ENCODE results near the gene CHERP.
A peak's percentile ranks its signal among the peaks of the same experiment; 100 is the strongest.
"Not testable (repeated sequence)": the region's sequence is repeated elsewhere in the genome, so short reads cannot be mapped to it uniquely, and the experiment has no call there.

CHERP gene

GRCh38 chr19:16476401-16476800, 65.8 kb downstream of the CHERP start:
- TF ChIP-seq CTCF (IDR thresholded peaks at IDR 0.05; ENCODE audit: low read depth, low read length, missing control alignments), result no peak
- no peak overlapping the region for H3K4me3 ChIP-seq (ENCODE audit: low read depth, low read length)
- in situ Hi-C loops (cut with HindIII; ENCODE audit: low sequenced_read_pairs), result no loop called here
- DNase-seq (ENCODE audit: low read depth), result no peak

- in situ Hi-C loops (cut with HindIII; ENCODE audit: low sequenced_read_pairs), result no loop called here
- no peak for TF ChIP-seq CTCF (IDR thresholded peaks at IDR 0.05; ENCODE audit: low read depth, low read length, missing control alignments)
- no peak for DNase-seq (ENCODE audit: low read depth)
- H3K4me3 ChIP-seq (ENCODE audit: low read depth, low read length), result no peak overlapping the region
Observed at GRCh38 chr19:16473875-16474392, 68.3 kb downstream of the CHERP start.

GRCh38 chr19:16472992-16473391, 69.2 kb downstream of the CHERP start:
- no peak overlapping the region for H3K4me3 ChIP-seq (ENCODE audit: low read depth, low read length)
- DNase-seq (ENCODE audit: low read depth), result no peak
- in situ Hi-C loops (cut with HindIII; ENCODE audit: low sequenced_read_pairs), result no loop called here
- no peak for TF ChIP-seq CTCF (IDR thresholded peaks at IDR 0.05; ENCODE audit: low read depth, low read length, missing control alignments)

GRCh38 chr19:16472559-16472899, 69.7 kb downstream of the CHERP start:
- peak overlapping the region; percentile 80 for H3K4me3 ChIP-seq (ENCODE audit: low read depth, low read length)
- in situ Hi-C loops (cut with HindIII; ENCODE audit: low sequenced_read_pairs); DNase-seq (ENCODE audit: low read depth): not testable (repeated sequence)

- TF ChIP-seq CTCF (IDR thresholded peaks at IDR 0.05; ENCODE audit: low read depth, low read length, missing control alignments), result no peak
- in situ Hi-C loops (cut with HindIII; ENCODE audit: low sequenced_read_pairs), result no loop called here
- DNase-seq (ENCODE audit: low read depth), result no peak
- peak overlapping the region; percentile 80 for H3K4me3 ChIP-seq (ENCODE audit: low read depth, low read length)
Observed at GRCh38 chr19:16470911-16471811, 71.1 kb downstream of the CHERP start.

GRCh38 chr19:16470541-16470910, 71.7 kb downstream of the CHERP start:
- no peak for TF ChIP-seq CTCF (IDR thresholded peaks at IDR 0.05; ENCODE audit: low read depth, low read length, missing control alignments)
- peak overlapping the region; percentile 80 for H3K4me3 ChIP-seq (ENCODE audit: low read depth, low read length)
- DNase-seq (ENCODE audit: low read depth), result no peak
- in situ Hi-C loops (cut with HindIII; ENCODE audit: low sequenced_read_pairs), result no loop called here
